PC-3 (cell line): Measurements from ENCODE around the gene NFATC2.

ENCODE experiments used
- EZH2 ChIP-seq: fragments of 300-600 bp; sonication (generic); IDR thresholded peaks from one replicate; pipeline ENCODE4 v1.6.1; 2017; ENCODE audit warnings: antibody characterized with exemption, mild to moderate bottlenecking, low read length; ENCODE audit not compliant: unreplicated experiment
- EZH2phosphoT487 ChIP-seq: fragments of 300-600 bp; sonication (generic); IDR thresholded peaks from 2 replicates; pipeline ENCODE4 v1.6.1; 2018; ENCODE audit warnings: mild to moderate bottlenecking, antibody characterized with exemption, low read length, borderline replicate concordance
- TF ChIP-seq, protein P1 (sequence below): fragments of 300-600 bp; sonication (generic); conservative IDR thresholded peaks from 2 replicates; pipeline ENCODE4 v1.5.1; 2017; ENCODE audit warnings: antibody characterized with exemption, low read depth, mild to moderate bottlenecking, low read length

DNA sequence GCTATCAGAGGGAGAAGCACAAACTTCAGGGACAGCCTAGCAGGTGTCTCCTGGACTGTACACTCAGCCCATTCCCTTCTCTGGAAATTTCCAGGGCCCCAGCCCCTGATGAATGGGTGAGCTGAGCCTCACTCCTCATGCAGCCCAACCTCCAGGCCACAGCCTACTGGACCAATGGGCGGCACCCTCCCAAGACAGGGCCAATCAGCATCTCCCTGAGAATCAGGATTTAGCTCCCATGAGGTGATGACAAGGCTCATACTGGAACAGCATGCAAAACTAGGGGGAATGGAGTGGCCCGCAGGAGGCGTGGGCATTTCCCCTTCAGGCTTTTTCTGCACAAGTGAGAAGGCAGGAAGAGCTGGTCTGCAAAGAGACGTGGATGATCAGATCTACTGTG, 29.0 kb downstream of the NFATC2 start:
- TF ChIP-seq EZH2 (no peak), EZH2phosphoT487 (no peak)
- TF ChIP-seq, protein P1, sequence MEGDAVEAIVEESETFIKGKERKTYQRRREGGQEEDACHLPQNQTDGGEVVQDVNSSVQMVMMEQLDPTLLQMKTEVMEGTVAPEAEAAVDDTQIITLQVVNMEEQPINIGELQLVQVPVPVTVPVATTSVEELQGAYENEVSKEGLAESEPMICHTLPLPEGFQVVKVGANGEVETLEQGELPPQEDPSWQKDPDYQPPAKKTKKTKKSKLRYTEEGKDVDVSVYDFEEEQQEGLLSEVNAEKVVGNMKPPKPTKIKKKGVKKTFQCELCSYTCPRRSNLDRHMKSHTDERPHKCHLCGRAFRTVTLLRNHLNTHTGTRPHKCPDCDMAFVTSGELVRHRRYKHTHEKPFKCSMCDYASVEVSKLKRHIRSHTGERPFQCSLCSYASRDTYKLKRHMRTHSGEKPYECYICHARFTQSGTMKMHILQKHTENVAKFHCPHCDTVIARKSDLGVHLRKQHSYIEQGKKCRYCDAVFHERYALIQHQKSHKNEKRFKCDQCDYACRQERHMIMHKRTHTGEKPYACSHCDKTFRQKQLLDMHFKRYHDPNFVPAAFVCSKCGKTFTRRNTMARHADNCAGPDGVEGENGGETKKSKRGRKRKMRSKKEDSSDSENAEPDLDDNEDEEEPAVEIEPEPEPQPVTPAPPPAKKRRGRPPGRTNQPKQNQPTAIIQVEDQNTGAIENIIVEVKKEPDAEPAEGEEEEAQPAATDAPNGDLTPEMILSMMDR, result no peak
